ENCODE data around the gene RPL18A. TPM values are rescaled to one million over a fixed set of nuclear protein-coding genes. Genes with fewer than 3 reads are reported as not detected.

RPL18A gene
- total and polyA plus RNA-seq, 2 experiments from 2014 or later: 837 to 1,456 TPM

- no peaks in the 10 kb centered on the region for H4K20me1 ChIP-seq (ENCODE audit: insufficient read depth)
- no peak overlapping the region for H3K27ac ChIP-seq
- no peak overlapping the region for H3K9ac ChIP-seq
- no peaks in the 10 kb centered on the region for H3K79me2 ChIP-seq (ENCODE audit: insufficient read depth)
- 0 out of 2 replicates have a peak, but pooled peaks cover 10% of the 10 kb centered on the region for H3K36me3 ChIP-seq (ENCODE audit: low read depth)
- H3K4me2 ChIP-seq (ENCODE audit: unreplicated experiment): no peak overlapping the region
- no peak overlapping the region for H2AFZ ChIP-seq
- H3K9me3 ChIP-seq (ENCODE audit: low read depth): no peaks in the 10 kb centered on the region
- no peaks in the 10 kb centered on the region for H3K4me1 ChIP-seq (ENCODE audit: insufficient read depth)
- H3F3A ChIP-seq (ENCODE audit: insufficient read depth): peaks cover 20% of the 10 kb centered on the region
- H3K4me3 ChIP-seq: no peak overlapping the region
- no peak for DNase-seq
- no peak for TF ChIP-seq EZH2 (IDR thresholded peaks at IDR 0.05; ENCODE audit: insufficient read depth, poor library complexity, severe bottlenecking)
- TF ChIP-seq EZH2phosphoT487 (IDR thresholded peaks at IDR 0.05; ENCODE audit: insufficient read depth, low read depth): no peak
- peaks cover 34% of the 10 kb centered on the region for H3K27me3 ChIP-seq (replicated peaks; ENCODE audit: insufficient read depth)
- WGBS, 2 experiments (ENCODE audit: low coverage in 1 of 2, low lambda C conversion rate in 2 of 2, missing lambda C conversion rate in 2 of 2): 30 to 33% methylated on average over 11 of the region's 11 CpGs
- no peaks in the 10 kb centered on the region for H3K9me2 ChIP-seq (ENCODE audit: insufficient read depth)
- in situ Hi-C loops (cut with MboI): no loop called here
These were observed 9.5 kb downstream of the RPL18A start for GRCh38 chr19:17869114-17869608.

GRCh38 chr19:17871032-17871877, 11.5 kb downstream of the RPL18A start:
- H3K9me2 ChIP-seq (ENCODE audit: insufficient read depth): no peaks in the 10 kb centered on the region
- H3K4me1 ChIP-seq (ENCODE audit: insufficient read depth): no peaks in the 10 kb centered on the region
- DNase-seq: no peak
- H3K9me3 ChIP-seq (ENCODE audit: low read depth): no peaks in the 10 kb centered on the region
- no peaks in the 10 kb centered on the region for H3K36me3 ChIP-seq (ENCODE audit: low read depth)
- H3K4me2 ChIP-seq (ENCODE audit: unreplicated experiment): no peak overlapping the region
- WGBS, 2 experiments (ENCODE audit: low coverage in 1 of 2, low lambda C conversion rate in 2 of 2, missing lambda C conversion rate in 2 of 2): 45 to 53% methylated on average over 9 to 10 of the region's 10 CpGs
- no peak; the same call in 1 of the 2 replicates for TF ChIP-seq EZH2phosphoT487 (IDR thresholded peaks at IDR 0.05; ENCODE audit: insufficient read depth, low read depth)
- peak; percentile 57 for TF ChIP-seq EZH2 (IDR thresholded peaks at IDR 0.05; ENCODE audit: insufficient read depth, poor library complexity, severe bottlenecking)
- H3K9ac ChIP-seq: no peak overlapping the region
- H3F3A ChIP-seq (ENCODE audit: insufficient read depth): no peaks in the 10 kb centered on the region
- in situ Hi-C loops (cut with MboI): no loop called here
- H3K27me3 ChIP-seq (replicated peaks; ENCODE audit: insufficient read depth): peaks cover 38% of the 10 kb centered on the region
- H2AFZ ChIP-seq: no peak overlapping the region
- no peak overlapping the region for H3K27ac ChIP-seq
- no peak overlapping the region for H3K4me3 ChIP-seq
- H4K20me1 ChIP-seq (ENCODE audit: insufficient read depth): no peaks in the 10 kb centered on the region
- H3K79me2 ChIP-seq (ENCODE audit: insufficient read depth): no peaks in the 10 kb centered on the region

- no peak within 1 kb of the TSS for H3K9ac ChIP-seq
- in situ Hi-C loops (cut with MboI): no loop called here
- no peak within 1 kb of the TSS for H3K4me2 ChIP-seq (ENCODE audit: unreplicated experiment)
- peaks cover 38% of the 10 kb centered on the region for H3K27me3 ChIP-seq (replicated peaks; ENCODE audit: insufficient read depth)
- no peak within 1 kb of the TSS for H3K27ac ChIP-seq
- H3K9me2 ChIP-seq (ENCODE audit: insufficient read depth): no peaks in the 10 kb centered on the region
- no peak within 1 kb of the TSS for H2AFZ ChIP-seq
- no peaks in the 10 kb centered on the region for H3K79me2 ChIP-seq (ENCODE audit: insufficient read depth)
- no peaks in the 10 kb centered on the region for H3K36me3 ChIP-seq (ENCODE audit: low read depth)
- no peaks in the 10 kb centered on the region for H4K20me1 ChIP-seq (ENCODE audit: insufficient read depth)
- no peaks in the 10 kb centered on the region for H3K9me3 ChIP-seq (ENCODE audit: low read depth)
- WGBS, 2 experiments (ENCODE audit: low coverage in 1 of 2, low lambda C conversion rate in 2 of 2, missing lambda C conversion rate in 2 of 2): 7 to 9% methylated on average over 11 to 22 of the region's 26 CpGs
- no peak for DNase-seq
- TF ChIP-seq EZH2phosphoT487 (IDR thresholded peaks at IDR 0.05; ENCODE audit: insufficient read depth, low read depth) (no peak), EZH2 (IDR thresholded peaks at IDR 0.05; ENCODE audit: insufficient read depth, poor library complexity, severe bottlenecking) (no peak)
- H3K4me1 ChIP-seq (ENCODE audit: insufficient read depth): no peaks in the 10 kb centered on the region
- H3F3A ChIP-seq (ENCODE audit: insufficient read depth): no peaks in the 10 kb centered on the region
- no peak within 1 kb of the TSS for H3K4me3 ChIP-seq
These were observed 12.2 kb downstream of the RPL18A start, which contains the start of gene SLC5A5 for GRCh38 chr19:17871878-17872250. Gene SLC5A5, plus strand, starts transcription at chr19:17871945. Its CDS starts 375 bp downstream, at chr19:17872320.

- 6 to 12% methylated on average over 38 to 40 of the region's 61 CpGs for WGBS, 2 experiments (ENCODE audit: low coverage in 1 of 2, low lambda C conversion rate in 2 of 2, missing lambda C conversion rate in 2 of 2)
These were observed 12.7 kb downstream of the RPL18A start for GRCh38 chr19:17872251-17873001.

More at GRCh38 chr19:17872251-17873001, 12.7 kb downstream of the RPL18A start:
- TF ChIP-seq EZH2 (IDR thresholded peaks at IDR 0.05; ENCODE audit: insufficient read depth, poor library complexity, severe bottlenecking): peak; percentile 48
- 0 out of 2 replicates have a peak, but pooled peaks have one; percentile 36 for TF ChIP-seq EZH2phosphoT487 (IDR thresholded peaks at IDR 0.05; ENCODE audit: insufficient read depth, low read depth)
- Histone ChIP-seq H2AFZ (no peak overlapping the region), H3K9me3 (ENCODE audit: low read depth) (no peaks in the 10 kb centered on the region), H3K79me2 (ENCODE audit: insufficient read depth) (no peaks in the 10 kb centered on the region), H3K36me3 (ENCODE audit: low read depth) (no peaks in the 10 kb centered on the region), H3K27ac (no peak overlapping the region), H3K4me2 (ENCODE audit: unreplicated experiment) (no peak overlapping the region), H3F3A (ENCODE audit: insufficient read depth) (no peaks in the 10 kb centered on the region), H3K4me3 (no peak overlapping the region), H3K9ac (no peak overlapping the region), H3K9me2 (ENCODE audit: insufficient read depth) (no peaks in the 10 kb centered on the region), H4K20me1 (ENCODE audit: insufficient read depth) (no peaks in the 10 kb centered on the region), H3K27me3 (replicated peaks; ENCODE audit: insufficient read depth) (peaks cover 38% of the 10 kb centered on the region), H3K4me1 (ENCODE audit: insufficient read depth) (no peaks in the 10 kb centered on the region)
- in situ Hi-C loops (cut with MboI): no loop called here
- DNase-seq: no peak

All from GM23248 (cell line).